Spleen (tissue), 7 donors: ENCODE data around the gene MATN1.

Experiments used
- CTCF ChIP-seq, 11 experiments: fragments of 200-600 bp in 7 of 11; fragments of 450-650 bp in 4 of 11; sonication (generic) in 4 of 11; IDR thresholded peaks in 8 of 11; conservative IDR thresholded peaks in 3 of 11; 1 replicate in 7 of 11; 2 replicates in 4 of 11; pipeline versions ENCODE4 v1.4.0 to v1.8.0; 2016 to 2021; ENCODE audit warnings: antibody characterized with exemption in 11 of 11, inconsistent platforms in 4 of 11, mild to moderate bottlenecking in 1 of 11
- POLR2AphosphoS5 ChIP-seq, 3 donors: sonication (generic); formaldehyde crosslinking; IDR thresholded peaks; one replicate each; pipeline ENCODE4 v1.5.1; 2017; ENCODE audit warnings: antibody characterized with exemption in 3 of 3
- donor health status: DM: no; HTN: no; CAD: no; lungs with moderate emphysema.
- donor health status: DM: no; HTN: no; CAD: no.
- donor health status: DM: no; HTN: no; CAD: no.

GRCh38 chr1:30681782-30682181 is 41.6 kb downstream of the MATN1 start:
- TF ChIP-seq CTCF (IDR thresholded peaks at IDR 0.05 in 8 of 11, conservative IDR thresholded peaks at IDR 0.05 in 3 of 11): no peak
- no peak for TF ChIP-seq POLR2AphosphoS5 (IDR thresholded peaks at IDR 0.05)
